ENCODE measurements around the gene KRTAP3-2. TPM values are rescaled to one million over a fixed set of nuclear protein-coding genes. Genes with fewer than 3 reads are reported as not detected.

KRTAP3-2 gene
- total RNA-seq, 1 experiment from 2014 or later: not detected

GRCh38 chr17:41004397-41004796 is 4.7 kb upstream of the KRTAP3-2 start:
- no peak overlapping the region for H4K5ac ChIP-seq (ENCODE audit: insufficient read length, low read depth, low read length)
- H4K8ac ChIP-seq (replicated peaks; ENCODE audit: insufficient read length, low read depth, low read length): no peak overlapping the region
- H2BK5ac ChIP-seq (ENCODE audit: insufficient read length, low read length): no peak overlapping the region
- H3K18ac ChIP-seq (ENCODE audit: insufficient read length, low read depth, low read length): no peak overlapping the region
- no peaks in the 10 kb centered on the region for H3K79me2 ChIP-seq (ENCODE audit: insufficient read depth, low read length)
- H3K56ac ChIP-seq (ENCODE audit: insufficient read length, low read depth, low read length): no peak overlapping the region
- H3K23me2 ChIP-seq (ENCODE audit: insufficient read length, low read depth, low read length, poor library complexity, severe bottlenecking): no peaks in the 10 kb centered on the region
- TF ChIP-seq CTCF (conservative IDR thresholded peaks at IDR 0.05): no peak
- H3K4me1 ChIP-seq (ENCODE audit: insufficient read depth, low read length): peaks cover 3% of the 10 kb centered on the region; the same call in 1 of the 2 replicates
- H3K9ac ChIP-seq (ENCODE audit: extremely low read depth, insufficient read length, low read length): no peak overlapping the region
- no peak for DNase-seq
- no peaks in the 10 kb centered on the region for H3K27me3 Mint-ChIP-seq (ENCODE audit: low read depth)
- H3K4ac ChIP-seq (ENCODE audit: low read depth, low read length): no peak overlapping the region
- H3K4me1 Mint-ChIP-seq: peaks cover 14 to 17% of the 10 kb centered on the region in 2 experiments
- H3K9me3 ChIP-seq (ENCODE audit: control insufficient read depth, low read depth, low read length): no peaks in the 10 kb centered on the region
- no peak overlapping the region for H3K27ac ChIP-seq (ENCODE audit: insufficient read length, low read depth, low read length)
- no peaks in the 10 kb centered on the region for H3K79me1 ChIP-seq (ENCODE audit: insufficient read depth, low read depth, low read length, poor library complexity, severe bottlenecking)
- H3K36me3 Mint-ChIP-seq (ENCODE audit: insufficient read depth in 1 of 3, low read depth in 3 of 3): no peaks in the 10 kb centered on the region
- H3K4me2 ChIP-seq (ENCODE audit: insufficient read depth, insufficient read length, low read length): no peak overlapping the region
- no peak overlapping the region for H2AK5ac ChIP-seq (ENCODE audit: insufficient read length, low read length)
- no peak overlapping the region for H2BK20ac ChIP-seq (ENCODE audit: low read depth, low read length, poor library complexity, severe bottlenecking)
- H4K91ac ChIP-seq (ENCODE audit: insufficient read length, low read depth, low read length): no peak overlapping the region
- WGBS (ENCODE audit: extremely low coverage, insufficient read length, low lambda C conversion rate): no CpG with 5 or more reads among the region's 3 CpGs
- no peak overlapping the region for H2BK120ac ChIP-seq (ENCODE audit: low read depth, low read length, poor library complexity, severe bottlenecking)
- 0 out of 7 replicates have a peak overlapping the region, but pooled peaks of 1 of the 3 experiments have one; percentile 45 for H3K27ac Mint-ChIP-seq
- H2BK12ac ChIP-seq (ENCODE audit: insufficient read length, low read depth, low read length): no peak overlapping the region
- no peaks in the 10 kb centered on the region for H3K27me3 ChIP-seq (ENCODE audit: insufficient read depth, low read length)
- no peaks in the 10 kb centered on the region for H4K20me1 ChIP-seq (ENCODE audit: control insufficient read depth, insufficient read depth, insufficient read length)
- H3K9me3 Mint-ChIP-seq: no peaks in the 10 kb centered on the region
- no peak overlapping the region for H3K14ac ChIP-seq (ENCODE audit: insufficient read depth, low read length)
- no peak overlapping the region for H3T11ph ChIP-seq (ENCODE audit: low read length)
- no peak overlapping the region for H3K23ac ChIP-seq (ENCODE audit: insufficient read length, low read depth, low read length)
- no peak overlapping the region for H2AFZ ChIP-seq (ENCODE audit: low read length)
- H3K4me3 Mint-ChIP-seq: no peak overlapping the region
- H2BK15ac ChIP-seq (ENCODE audit: low read depth, low read length): no peak overlapping the region
